ENCODE measurements around the gene TPMT. TPM values are rescaled to one million over a fixed set of nuclear protein-coding genes. Genes with fewer than 3 reads are reported as not detected.

Gene TPMT
- total and polyA plus RNA-seq, 4 donors: 14.5 to 17.9 (median 16.8) TPM

- no peak overlapping the region for H3K4me3 ChIP-seq (ENCODE audit: low read depth, low read length)
- H3K4me1 ChIP-seq (ENCODE audit: control insufficient read depth, insufficient read depth, low read length): no peaks in the 10 kb centered on the region
- no peaks in the 10 kb centered on the region for H3K9me3 ChIP-seq (ENCODE audit: control insufficient read depth, insufficient read depth, low read length)
- no peak overlapping the region for H3K27ac ChIP-seq (ENCODE audit: low read depth, low read length)
- no peaks in the 10 kb centered on the region for H3K27me3 ChIP-seq (ENCODE audit: control insufficient read depth, insufficient read depth, low read length)
- no peaks in the 10 kb centered on the region for H3K36me3 ChIP-seq (ENCODE audit: control insufficient read depth, insufficient read depth, low read length)
- WGBS (ENCODE audit: insufficient coverage): 100% methylated on average over 1 of the region's 2 CpGs
- DNase-seq (ENCODE audit: low read depth in 4 of 6, low spot score in 6 of 6): no peak
These were observed 53.0 kb downstream of the TPMT start for GRCh38 chr6:18101873-18102272.

DNA sequence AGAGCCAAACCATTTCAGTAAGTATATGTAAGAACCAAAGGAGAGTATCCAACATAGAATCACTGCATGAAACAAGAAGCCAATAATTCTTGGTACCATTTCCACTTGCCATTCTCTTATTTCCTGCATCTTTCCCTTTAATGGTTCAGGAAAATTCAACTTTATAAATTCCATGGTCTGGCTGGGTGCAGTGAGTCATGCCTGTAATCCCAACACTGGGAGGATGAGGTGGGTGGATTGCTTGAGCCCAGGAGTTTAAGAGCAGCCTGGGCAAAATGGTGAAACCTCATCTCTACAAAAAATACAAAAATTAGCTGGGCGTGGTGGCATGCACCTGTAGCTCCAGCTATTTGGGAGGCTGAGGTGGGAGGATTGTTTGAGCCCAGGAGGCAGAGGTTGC lies 53.6 kb downstream of the TPMT start:
- H3K36me3 ChIP-seq (ENCODE audit: control insufficient read depth, insufficient read depth, low read length): no peaks in the 10 kb centered on the region

GRCh38 chr6:18100296-18100695 lies 54.6 kb downstream of the TPMT start:
- Histone ChIP-seq H3K9me3 (ENCODE audit: control insufficient read depth, insufficient read depth, low read length) (no peaks in the 10 kb centered on the region), H3K27me3 (ENCODE audit: control insufficient read depth, insufficient read depth, low read length) (no peaks in the 10 kb centered on the region), H3K27ac (ENCODE audit: low read depth, low read length) (peak overlapping the region; percentile 58), H3K4me1 (ENCODE audit: control insufficient read depth, insufficient read depth, low read length) (no peaks in the 10 kb centered on the region), H3K4me3 (ENCODE audit: low read depth, low read length) (no peak overlapping the region), H3K36me3 (ENCODE audit: control insufficient read depth, insufficient read depth, low read length) (no peaks in the 10 kb centered on the region)
- peak in 3 of 6 donors; percentile 9 to 47 (median 29) for DNase-seq (ENCODE audit: low read depth in 4 of 6, low spot score in 6 of 6)
- 32% methylated on average over 3 of the region's 3 CpGs for WGBS (ENCODE audit: insufficient coverage)

More for the DNA sequence above, 53.6 kb downstream of the TPMT start:
- no CpG with 5 or more reads among the region's 1 CpG for WGBS (ENCODE audit: insufficient coverage)
- Histone ChIP-seq H3K27me3 (ENCODE audit: control insufficient read depth, insufficient read depth, low read length) (no peaks in the 10 kb centered on the region), H3K27ac (ENCODE audit: low read depth, low read length) (no peak overlapping the region), H3K4me3 (ENCODE audit: low read depth, low read length) (no peak overlapping the region), H3K9me3 (ENCODE audit: control insufficient read depth, insufficient read depth, low read length) (no peaks in the 10 kb centered on the region), H3K4me1 (ENCODE audit: control insufficient read depth, insufficient read depth, low read length) (no peaks in the 10 kb centered on the region)
- no peak for DNase-seq (ENCODE audit: low read depth in 4 of 6, low spot score in 6 of 6)

DNA sequence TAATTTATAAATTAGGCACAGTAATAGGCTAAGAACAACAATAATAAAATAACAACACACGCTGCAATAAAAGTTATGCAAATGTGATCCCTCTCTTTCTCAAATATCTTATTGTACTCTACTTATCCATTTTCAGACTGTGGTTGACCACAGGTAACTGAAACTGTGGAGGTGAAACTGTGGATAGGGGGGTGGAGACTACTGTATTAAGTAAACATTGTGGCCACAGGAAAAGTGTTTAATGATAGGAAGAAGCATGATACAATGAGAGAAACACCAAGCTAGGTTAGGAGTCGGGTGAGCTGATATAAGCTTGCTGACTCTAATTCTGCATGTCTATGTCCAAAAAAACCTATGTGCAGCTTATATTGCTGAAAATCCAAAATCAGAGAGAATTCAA lies 55.4 kb downstream of the TPMT start:
- no peaks in the 10 kb centered on the region for H3K27me3 ChIP-seq (ENCODE audit: control insufficient read depth, insufficient read depth, low read length)
- WGBS (ENCODE audit: insufficient coverage): 88% methylated on average over 1 of the region's 2 CpGs
- H3K27ac ChIP-seq (ENCODE audit: low read depth, low read length): peak overlapping the region; percentile 58
- H3K4me1 ChIP-seq (ENCODE audit: control insufficient read depth, insufficient read depth, low read length): no peaks in the 10 kb centered on the region
- H3K4me3 ChIP-seq (ENCODE audit: low read depth, low read length): no peak overlapping the region
- no peaks in the 10 kb centered on the region for H3K36me3 ChIP-seq (ENCODE audit: control insufficient read depth, insufficient read depth, low read length)
- no peaks in the 10 kb centered on the region for H3K9me3 ChIP-seq (ENCODE audit: control insufficient read depth, insufficient read depth, low read length)
- no peak for DNase-seq (ENCODE audit: low read depth in 4 of 6, low spot score in 6 of 6)

DNA sequence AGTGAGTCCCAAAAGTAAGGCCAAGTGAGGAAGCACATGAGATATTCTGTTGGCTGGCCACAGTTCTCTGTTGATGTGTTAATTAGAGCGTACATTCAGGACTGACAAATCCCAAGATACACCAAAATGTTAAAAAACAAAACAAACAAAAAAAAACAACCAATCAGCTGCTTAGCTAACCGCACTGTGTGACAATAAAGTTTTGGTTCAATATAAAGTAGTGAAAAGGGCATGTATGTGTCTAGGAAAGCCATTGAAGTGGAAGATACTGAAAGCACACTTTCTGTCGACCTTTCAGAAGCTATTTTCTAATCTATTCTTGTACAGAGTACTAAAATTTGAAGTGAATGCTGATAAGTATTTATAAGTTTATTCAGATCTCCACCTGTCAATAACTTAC lies 58.5 kb downstream of the TPMT start:
- no CpG with 5 or more reads among the region's 3 CpGs for WGBS (ENCODE audit: insufficient coverage)

DNA sequence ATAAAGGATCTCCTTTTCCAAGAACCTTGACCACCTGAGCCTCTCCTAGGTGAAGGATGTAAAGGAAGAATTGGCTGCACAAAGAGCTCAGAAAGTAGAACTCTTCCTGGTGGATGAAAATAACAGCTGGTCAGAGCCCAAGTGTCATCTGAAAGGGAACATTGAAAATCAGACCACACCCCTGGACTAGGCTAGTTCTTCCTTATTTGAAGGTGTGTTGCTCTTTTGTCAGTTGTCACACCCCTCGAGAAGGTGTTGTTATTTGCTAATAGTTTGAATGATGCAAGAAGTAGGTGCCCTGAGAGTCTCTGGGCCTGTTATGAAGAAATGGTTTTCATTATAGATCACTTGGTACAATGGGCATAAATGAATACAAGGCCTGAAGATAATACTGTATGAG lies 63.5 kb downstream of the TPMT start:
- Histone ChIP-seq H3K27ac (ENCODE audit: low read depth, low read length) (no peak overlapping the region), H3K4me1 (ENCODE audit: control insufficient read depth, insufficient read depth, low read length) (no peaks in the 10 kb centered on the region), H3K36me3 (ENCODE audit: control insufficient read depth, insufficient read depth, low read length) (no peaks in the 10 kb centered on the region), H3K4me3 (ENCODE audit: low read depth, low read length) (no peak overlapping the region), H3K27me3 (ENCODE audit: control insufficient read depth, insufficient read depth, low read length) (no peaks in the 10 kb centered on the region), H3K9me3 (ENCODE audit: control insufficient read depth, insufficient read depth, low read length) (no peaks in the 10 kb centered on the region)
- DNase-seq (ENCODE audit: low read depth in 4 of 6, low spot score in 6 of 6): no peak
- WGBS (ENCODE audit: insufficient coverage): 100% methylated on average over 1 of the region's 1 CpG

More for the DNA sequence above, 58.5 kb downstream of the TPMT start:
- Histone ChIP-seq H3K4me3 (ENCODE audit: low read depth, low read length) (no peak overlapping the region), H3K9me3 (ENCODE audit: control insufficient read depth, insufficient read depth, low read length) (no peaks in the 10 kb centered on the region), H3K36me3 (ENCODE audit: control insufficient read depth, insufficient read depth, low read length) (no peaks in the 10 kb centered on the region), H3K4me1 (ENCODE audit: control insufficient read depth, insufficient read depth, low read length) (no peaks in the 10 kb centered on the region), H3K27me3 (ENCODE audit: control insufficient read depth, insufficient read depth, low read length) (no peaks in the 10 kb centered on the region), H3K27ac (ENCODE audit: low read depth, low read length) (no peak overlapping the region)
- DNase-seq (ENCODE audit: low read depth in 4 of 6, low spot score in 6 of 6): no peak

- Histone ChIP-seq H3K4me1 (ENCODE audit: control insufficient read depth, insufficient read depth, low read length) (no peaks in the 10 kb centered on the region), H3K27ac (ENCODE audit: low read depth, low read length) (no peak overlapping the region), H3K9me3 (ENCODE audit: control insufficient read depth, insufficient read depth, low read length) (no peaks in the 10 kb centered on the region), H3K4me3 (ENCODE audit: low read depth, low read length) (no peak overlapping the region), H3K36me3 (ENCODE audit: control insufficient read depth, insufficient read depth, low read length) (no peaks in the 10 kb centered on the region), H3K27me3 (ENCODE audit: control insufficient read depth, insufficient read depth, low read length) (no peaks in the 10 kb centered on the region)
- DNase-seq (ENCODE audit: low read depth in 4 of 6, low spot score in 6 of 6): no peak
- no CpG with 5 or more reads among the region's 1 CpG for WGBS (ENCODE audit: insufficient coverage)
These were observed 64.5 kb downstream of the TPMT start for GRCh38 chr6:18090349-18090786.

DNA sequence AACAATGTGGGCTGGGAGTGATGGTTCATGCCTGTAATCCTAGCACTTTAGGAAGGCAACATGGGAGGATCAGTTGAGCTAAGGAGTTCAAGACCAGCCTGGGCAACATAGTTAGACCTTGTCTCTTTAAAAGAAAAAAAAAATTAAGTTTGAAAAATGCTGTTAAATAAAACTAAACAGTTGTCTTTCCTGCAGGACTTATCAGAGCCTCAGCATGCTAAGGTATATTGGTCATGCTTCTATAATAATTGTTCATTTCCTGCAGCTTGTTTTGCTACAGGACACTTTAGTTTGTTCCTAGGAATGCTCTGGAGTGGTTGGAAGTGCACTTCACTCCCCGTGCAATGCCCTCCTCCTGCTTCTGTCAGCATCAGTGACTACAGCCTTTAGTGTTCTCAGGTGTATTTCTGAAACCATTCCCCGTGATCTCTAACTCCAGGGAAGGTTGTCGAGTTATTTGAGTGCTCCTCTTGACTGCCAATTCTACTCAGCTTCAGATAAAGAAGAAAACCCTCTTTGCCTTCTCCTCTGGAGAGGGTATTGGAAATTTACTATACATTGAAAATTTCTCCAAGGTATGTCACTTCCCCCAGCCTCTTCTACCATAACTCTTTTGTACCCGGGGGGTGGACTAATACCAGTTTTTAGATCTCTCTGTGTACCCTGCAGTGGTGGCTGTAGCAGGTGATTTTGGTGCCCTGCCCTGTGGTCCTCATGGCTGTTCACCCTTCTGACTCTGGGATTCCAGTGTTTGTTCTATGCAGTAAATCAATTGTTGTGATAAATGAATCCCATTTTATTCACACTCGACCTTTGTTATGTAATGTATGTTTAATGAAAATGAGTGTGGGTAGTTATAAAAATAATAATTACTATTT lies 66.2 kb downstream of the TPMT start:
- WGBS (ENCODE audit: insufficient coverage): 83% methylated on average over 1 of the region's 5 CpGs

GRCh38 chr6:18087396-18088165 lies 67.3 kb downstream of the TPMT start:
- 78% methylated on average over 5 of the region's 5 CpGs for WGBS (ENCODE audit: insufficient coverage)
- no peak overlapping the region for H3K27ac ChIP-seq (ENCODE audit: low read depth, low read length)
- no peaks in the 10 kb centered on the region for H3K36me3 ChIP-seq (ENCODE audit: control insufficient read depth, insufficient read depth, low read length)
- no peaks in the 10 kb centered on the region for H3K27me3 ChIP-seq (ENCODE audit: control insufficient read depth, insufficient read depth, low read length)
- no peaks in the 10 kb centered on the region for H3K4me1 ChIP-seq (ENCODE audit: control insufficient read depth, insufficient read depth, low read length)
- DNase-seq (ENCODE audit: low read depth in 4 of 6, low spot score in 6 of 6): no peak
- no peak overlapping the region for H3K4me3 ChIP-seq (ENCODE audit: low read depth, low read length)
- no peaks in the 10 kb centered on the region for H3K9me3 ChIP-seq (ENCODE audit: control insufficient read depth, insufficient read depth, low read length)

More for the DNA sequence above, 66.2 kb downstream of the TPMT start:
- Histone ChIP-seq H3K27me3 (ENCODE audit: control insufficient read depth, insufficient read depth, low read length) (no peaks in the 10 kb centered on the region), H3K36me3 (ENCODE audit: control insufficient read depth, insufficient read depth, low read length) (no peaks in the 10 kb centered on the region), H3K4me3 (ENCODE audit: low read depth, low read length) (no peak overlapping the region), H3K4me1 (ENCODE audit: control insufficient read depth, insufficient read depth, low read length) (no peaks in the 10 kb centered on the region), H3K9me3 (ENCODE audit: control insufficient read depth, insufficient read depth, low read length) (no peaks in the 10 kb centered on the region), H3K27ac (ENCODE audit: low read depth, low read length) (no peak overlapping the region)
- DNase-seq (ENCODE audit: low read depth in 4 of 6, low spot score in 6 of 6): no peak

Data from spinal cord (tissue), 10 donors.